ENCODE measurements around the gene FOXJ2. TPM values are rescaled to one million over a fixed set of nuclear protein-coding genes. Genes with fewer than 3 reads are reported as not detected.
"Not testable (repeated sequence)": the region's sequence is repeated elsewhere in the genome, so short reads cannot be mapped to it uniquely, and the experiment has no call there.

FOXJ2 gene
- total RNA-seq, 2 donors from 2014 or later: 19.9 to 22.1 TPM

GRCh38 chr12:8087666-8088065 is 55.1 kb downstream of the FOXJ2 start:
- Histone ChIP-seq H3K9me3 (no peaks in the 10 kb centered on the region), H3K36me3 (peaks cover 30% of the 10 kb centered on the region), H3K27me3 (no peaks in the 10 kb centered on the region), H3K4me3 (no peak overlapping the region), H3K4me1 (peaks cover 0 to 31% of the 10 kb centered on the region in 2 donors), H3K27ac (no peak overlapping the region)
- TF ChIP-seq CTCF (IDR thresholded peaks at IDR 0.05): no peak
- DNase-seq (ENCODE audit: low spot score): no peak

- no peak for DNase-seq (ENCODE audit: low spot score)
- TF ChIP-seq CTCF (IDR thresholded peaks at IDR 0.05): no peak
- Histone ChIP-seq H3K4me1 (peaks cover 0 to 22% of the 10 kb centered on the region in 2 donors), H3K4me3 (no peak overlapping the region), H3K27ac (no peak overlapping the region), H3K9me3 (no peaks in the 10 kb centered on the region), H3K27me3 (no peaks in the 10 kb centered on the region), H3K36me3 (peaks cover 39% of the 10 kb centered on the region)
Measured at GRCh38 chr12:8088574-8088973, 56.1 kb downstream of the FOXJ2 start.

- DNase-seq (ENCODE audit: low spot score); H3K27me3 ChIP-seq; H3K9me3 ChIP-seq; H3K27ac ChIP-seq; H3K4me3 ChIP-seq: not testable (repeated sequence)
- Histone ChIP-seq H3K36me3 (peaks cover 46% of the 10 kb centered on the region), H3K4me1 (peaks cover 0 to 16% of the 10 kb centered on the region in 2 donors)
Measured at GRCh38 chr12:8089277-8089676, 56.8 kb downstream of the FOXJ2 start.

GRCh38 chr12:8089716-8090115 is 57.2 kb downstream of the FOXJ2 start:
- Histone ChIP-seq H3K4me1 (peaks cover 0 to 13% of the 10 kb centered on the region in 2 donors), H3K36me3 (peaks cover 50% of the 10 kb centered on the region), H3K27ac (no peak overlapping the region), H3K4me3 (no peak overlapping the region), H3K27me3 (no peaks in the 10 kb centered on the region), H3K9me3 (no peaks in the 10 kb centered on the region)
- TF ChIP-seq CTCF (IDR thresholded peaks at IDR 0.05): no peak
- DNase-seq (ENCODE audit: low spot score): no peak

GRCh38 chr12:8093291-8093690 is 60.8 kb downstream of the FOXJ2 start:
- peaks cover 74% of the 10 kb centered on the region for H3K36me3 ChIP-seq
- no peak for DNase-seq (ENCODE audit: low spot score)
- no peaks in the 10 kb centered on the region for H3K4me1 ChIP-seq
- no peak overlapping the region for H3K27ac ChIP-seq
- no peak for TF ChIP-seq CTCF (IDR thresholded peaks at IDR 0.05)
- no peak overlapping the region for H3K4me3 ChIP-seq
- no peaks in the 10 kb centered on the region for H3K9me3 ChIP-seq
- no peaks in the 10 kb centered on the region for H3K27me3 ChIP-seq

- Histone ChIP-seq H3K27me3 (no peaks in the 10 kb centered on the region), H3K4me1 (no peaks in the 10 kb centered on the region), H3K9me3 (no peaks in the 10 kb centered on the region), H3K4me3 (no peak overlapping the region), H3K36me3 (peaks cover 57% of the 10 kb centered on the region), H3K27ac (no peak overlapping the region)
- no peak for DNase-seq (ENCODE audit: low spot score)
- TF ChIP-seq CTCF (IDR thresholded peaks at IDR 0.05): no peak
Measured at GRCh38 chr12:8096281-8096915, 63.9 kb downstream of the FOXJ2 start.
